Measurements from ENCODE around the gene GPR157.

GPR157 gene, protein sequence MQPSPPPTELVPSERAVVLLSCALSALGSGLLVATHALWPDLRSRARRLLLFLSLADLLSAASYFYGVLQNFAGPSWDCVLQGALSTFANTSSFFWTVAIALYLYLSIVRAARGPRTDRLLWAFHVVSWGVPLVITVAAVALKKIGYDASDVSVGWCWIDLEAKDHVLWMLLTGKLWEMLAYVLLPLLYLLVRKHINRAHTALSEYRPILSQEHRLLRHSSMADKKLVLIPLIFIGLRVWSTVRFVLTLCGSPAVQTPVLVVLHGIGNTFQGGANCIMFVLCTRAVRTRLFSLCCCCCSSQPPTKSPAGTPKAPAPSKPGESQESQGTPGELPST
- total RNA-seq = 2.9 to 16.0 (median 7.0) reads per million in 9 experiments

DNA sequence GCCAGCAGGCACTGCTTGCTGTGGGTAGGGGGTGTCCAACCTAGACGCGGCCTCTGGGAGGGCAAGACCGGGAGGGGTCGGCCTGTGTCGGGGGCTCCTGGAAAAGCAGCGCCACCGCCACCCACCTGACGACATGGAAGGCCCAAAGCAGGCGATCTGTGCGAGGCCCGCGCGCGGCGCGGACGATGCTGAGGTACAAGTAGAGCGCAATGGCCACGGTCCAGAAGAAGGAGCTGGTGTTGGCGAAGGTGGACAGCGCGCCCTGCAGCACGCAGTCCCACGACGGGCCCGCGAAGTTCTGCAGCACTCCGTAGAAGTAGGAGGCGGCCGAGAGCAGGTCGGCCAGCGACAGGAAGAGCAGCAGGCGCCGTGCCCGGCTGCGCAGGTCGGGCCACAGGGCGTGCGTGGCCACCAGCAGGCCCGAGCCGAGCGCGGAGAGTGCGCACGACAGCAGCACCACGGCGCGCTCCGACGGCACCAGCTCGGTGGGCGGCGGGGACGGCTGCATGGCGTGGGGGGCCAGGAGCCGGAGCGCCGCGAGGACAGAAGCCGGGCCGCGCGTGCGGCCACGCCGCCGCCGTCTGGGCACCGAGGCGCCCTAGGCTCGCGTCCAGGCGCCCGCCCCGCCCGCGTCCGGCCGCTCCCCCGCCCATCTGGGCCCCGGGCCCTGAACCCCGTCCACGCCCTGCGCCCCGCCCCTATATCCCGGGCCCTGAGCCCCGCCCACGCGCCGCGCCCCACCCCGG is at the start of gene GPR157:
Gene GPR157 (minus strand): TSS at position 583 of the 746 bp plus-strand sequence. CDS start 75 bp downstream, at position 508.
- ATAC-seq (replicated peaks) (peak; percentile 74), DNase-seq (peak; percentile 51 to 63 (median 61))
- H3K4me1 Mint-ChIP-seq (ENCODE audit: low read depth in 2 of 2) = peaks cover 8 to 14% of the 10 kb centered on the region in 2 donors
- no peaks in the 10 kb centered on the region for H3K9me3 Mint-ChIP-seq
- H3K4me3 Mint-ChIP-seq = peak within 1 kb of the TSS; percentile 83 to 87
- H3K27me3 Mint-ChIP-seq = no peaks in the 10 kb centered on the region
- peaks cover 10% of the 10 kb centered on the region for H3K36me3 Mint-ChIP-seq (ENCODE audit: insufficient read depth)
- peak within 1 kb of the TSS; percentile 79 to 85 for H3K27ac Mint-ChIP-seq

DNA sequence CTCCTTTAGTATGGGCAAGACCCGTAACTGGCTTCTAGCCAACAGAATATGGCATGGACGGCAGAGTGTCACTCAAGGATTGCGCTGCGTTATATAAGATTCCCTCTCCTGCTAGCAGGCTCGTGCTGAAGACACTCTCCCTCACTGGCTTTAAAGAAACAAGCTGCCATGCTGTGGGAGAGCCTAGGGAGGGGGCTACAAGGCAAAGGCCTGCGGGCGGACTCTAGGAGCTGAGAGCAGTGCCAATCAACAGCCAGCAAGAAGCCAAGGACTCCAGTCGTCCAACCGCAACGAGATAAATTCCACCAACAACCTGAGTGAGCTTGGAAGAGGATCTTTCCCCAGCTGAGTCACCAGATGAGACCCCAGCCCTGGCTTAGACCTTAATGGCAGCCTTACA is 45.9 kb upstream of the GPR157 start:
- H3K4me3 Mint-ChIP-seq = no peak overlapping the region
- peaks cover 2% of the 10 kb centered on the region for H3K36me3 Mint-ChIP-seq (ENCODE audit: insufficient read depth)
- no peak for DNase-seq
- H3K27me3 Mint-ChIP-seq = peaks cover 28 to 33% of the 10 kb centered on the region in 2 donors
- H3K4me1 Mint-ChIP-seq (ENCODE audit: low read depth in 2 of 2) = no peaks in the 10 kb centered on the region
- H3K27ac Mint-ChIP-seq = no peak overlapping the region
- H3K9me3 Mint-ChIP-seq = no peaks in the 10 kb centered on the region
- no peak for ATAC-seq (replicated peaks)

DNA sequence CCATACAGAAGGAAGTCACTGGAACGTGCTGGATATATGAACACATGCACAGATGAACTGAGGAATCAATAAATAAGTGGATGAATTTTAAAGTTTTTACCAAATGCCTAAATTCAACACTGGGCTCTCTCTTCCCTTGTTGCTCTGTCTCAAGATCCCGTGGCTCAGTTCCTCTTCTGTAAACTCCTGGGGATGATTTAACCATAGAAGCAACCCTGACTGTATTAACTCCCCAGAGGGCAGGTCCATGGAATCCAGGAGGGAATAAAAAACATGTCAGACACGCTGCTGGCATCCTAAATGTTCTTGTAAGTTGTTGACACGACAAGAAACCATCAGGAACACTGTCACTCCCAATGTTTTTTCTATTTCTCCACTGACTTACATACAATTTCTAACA is 45.3 kb upstream of the GPR157 start:
- Mint-ChIP-seq H3K27ac (no peak overlapping the region), H3K27me3 (peaks cover 28 to 33% of the 10 kb centered on the region in 2 donors), H3K4me3 (no peak overlapping the region), H3K4me1 (ENCODE audit: low read depth in 2 of 2) (no peaks in the 10 kb centered on the region), H3K36me3 (ENCODE audit: insufficient read depth) (peaks cover 2% of the 10 kb centered on the region), H3K9me3 (no peaks in the 10 kb centered on the region)
- DNase-seq (no peak), ATAC-seq (replicated peaks) (no peak)

DNA sequence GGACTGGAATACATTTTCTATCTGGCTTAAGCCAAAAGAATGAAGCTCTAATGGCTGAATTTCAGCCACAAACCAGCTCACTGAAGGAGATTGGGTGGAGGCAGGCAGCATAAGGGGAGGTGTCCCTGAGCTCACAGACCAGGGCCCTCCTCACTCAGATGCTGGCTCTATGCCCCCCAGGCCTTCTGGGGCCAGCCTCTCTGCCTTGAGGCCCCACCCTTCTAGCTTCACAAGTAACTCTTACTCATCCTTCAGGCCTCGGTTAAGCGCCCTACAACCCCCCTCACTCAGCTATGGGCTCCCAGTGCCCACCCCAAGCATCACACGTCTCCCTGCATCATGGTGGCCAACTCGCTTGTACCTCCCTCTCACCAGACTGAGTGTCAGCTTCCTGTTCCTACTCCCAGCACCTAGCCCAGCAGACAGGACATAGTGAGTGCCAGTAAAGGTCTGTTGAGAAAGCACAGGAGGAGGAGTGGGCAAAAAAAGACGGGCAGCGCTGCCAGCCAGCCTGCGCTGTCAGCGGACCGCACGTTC is 40.8 kb upstream of the GPR157 start:
- H3K4me3 Mint-ChIP-seq = no peak overlapping the region
- DNase-seq (no peak), ATAC-seq (replicated peaks) (no peak)
- no peaks in the 10 kb centered on the region for H3K9me3 Mint-ChIP-seq
- peaks cover under 1% of the 10 kb centered on the region for H3K36me3 Mint-ChIP-seq (ENCODE audit: insufficient read depth)
- peaks cover 14 to 20% of the 10 kb centered on the region in 2 donors for H3K27me3 Mint-ChIP-seq
- no peak overlapping the region for H3K27ac Mint-ChIP-seq
- no peaks in the 10 kb centered on the region for H3K4me1 Mint-ChIP-seq (ENCODE audit: low read depth in 2 of 2)

DNA sequence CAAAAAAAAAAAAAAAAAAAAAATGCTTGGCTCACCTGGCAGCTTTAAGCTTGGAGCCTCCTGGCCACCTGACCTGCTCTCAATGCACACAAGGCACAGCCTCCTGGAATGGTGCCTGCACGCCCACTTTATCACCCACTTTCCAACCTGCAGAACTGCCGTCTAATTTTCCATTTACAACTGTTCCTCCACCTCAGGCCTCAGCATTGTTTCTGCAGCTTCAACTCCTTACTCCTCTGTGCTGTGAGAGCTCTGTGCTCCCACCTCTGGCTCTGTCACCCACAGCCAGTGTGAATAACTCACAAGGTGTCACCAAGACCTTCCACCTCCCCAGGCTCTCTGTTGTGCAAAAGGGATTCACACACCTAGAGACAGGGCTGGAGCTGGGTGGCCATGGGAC is 38.7 kb upstream of the GPR157 start:
- Mint-ChIP-seq H3K27ac (peak overlapping the region in 1 of 2 donors; percentile 6), H3K27me3 (peaks cover 5 to 9% of the 10 kb centered on the region in 2 donors), H3K36me3 (ENCODE audit: insufficient read depth) (no peaks in the 10 kb centered on the region), H3K4me3 (no peak overlapping the region), H3K9me3 (no peaks in the 10 kb centered on the region), H3K4me1 (ENCODE audit: low read depth in 2 of 2) (no peaks in the 10 kb centered on the region)
- ATAC-seq (replicated peaks) (no peak), DNase-seq (no peak)

DNA sequence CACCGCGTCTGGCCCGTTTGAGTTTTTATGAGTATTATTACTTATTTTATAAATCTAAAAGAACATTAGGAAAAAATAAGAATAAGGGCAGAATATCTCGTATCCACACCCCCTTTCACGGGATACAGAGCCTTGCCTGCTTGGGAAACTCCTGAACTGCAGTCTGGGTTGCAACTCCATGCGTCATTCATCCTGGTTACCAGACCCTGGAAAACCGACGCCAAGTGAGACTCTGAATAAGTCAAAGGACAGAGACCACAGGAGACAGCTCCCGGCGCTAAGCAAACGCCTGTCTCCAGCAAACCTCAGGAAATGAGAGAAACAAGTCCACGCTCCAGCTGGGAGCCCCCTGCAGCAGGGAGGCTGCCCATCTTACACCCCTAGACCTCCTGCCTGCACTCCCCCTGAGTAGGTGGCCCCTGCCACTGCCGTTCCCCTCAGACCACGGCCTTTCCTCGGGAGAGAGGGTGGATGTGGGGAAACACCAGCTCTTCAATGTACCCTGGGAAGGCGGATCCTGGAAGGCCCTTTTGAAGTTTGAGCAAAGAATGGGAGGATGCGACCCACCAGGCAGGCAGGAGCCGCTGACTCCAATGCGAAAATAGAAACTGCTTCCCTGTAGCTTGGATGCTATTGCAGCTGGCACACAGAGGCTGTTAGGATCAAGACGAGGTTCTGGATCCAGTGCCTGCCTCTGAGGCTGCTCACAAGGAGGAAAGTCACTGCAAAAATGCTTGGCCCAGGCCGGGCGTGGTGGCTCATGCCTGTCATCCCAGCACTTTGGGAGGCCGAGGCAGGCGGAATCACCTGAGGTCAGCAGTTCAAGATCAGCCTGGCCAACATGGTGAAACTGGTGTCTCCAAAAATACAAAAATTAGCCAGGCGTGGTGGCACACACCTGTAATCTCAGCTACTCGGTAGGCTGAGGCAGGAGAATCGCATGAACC is 37.7 kb upstream of the GPR157 start:
- ATAC-seq (replicated peaks) (no peak), DNase-seq (no peak)
- Mint-ChIP-seq H3K36me3 (ENCODE audit: insufficient read depth) (no peaks in the 10 kb centered on the region), H3K4me3 (no peak overlapping the region), H3K27me3 (peaks cover 5 to 9% of the 10 kb centered on the region in 2 donors), H3K9me3 (no peaks in the 10 kb centered on the region), H3K27ac (no peak overlapping the region), H3K4me1 (ENCODE audit: low read depth in 2 of 2) (no peaks in the 10 kb centered on the region)

DNA sequence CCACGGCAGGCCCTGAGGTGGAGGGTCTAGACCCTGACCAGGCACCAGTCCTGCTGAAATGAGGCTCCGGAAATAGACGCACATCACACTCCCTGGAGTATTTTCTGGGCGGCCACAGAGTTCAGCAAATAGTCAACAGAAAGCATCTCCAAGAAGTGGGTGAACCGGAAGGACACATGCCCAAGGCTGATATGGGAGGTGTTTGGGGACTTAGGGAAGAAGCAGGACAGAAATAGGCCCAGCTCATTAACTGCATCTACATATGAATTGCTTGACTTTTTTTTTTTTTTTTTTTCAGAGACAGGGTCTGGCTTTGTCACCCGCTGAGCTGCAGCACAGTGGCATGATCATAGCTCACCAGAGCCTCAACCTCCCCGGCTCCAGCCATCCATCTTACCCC is 36.5 kb upstream of the GPR157 start:
- H3K27me3 Mint-ChIP-seq = peaks cover 5 to 9% of the 10 kb centered on the region in 2 donors
- no peaks in the 10 kb centered on the region for H3K36me3 Mint-ChIP-seq (ENCODE audit: insufficient read depth)
- no peak for DNase-seq
- H3K4me1 Mint-ChIP-seq (ENCODE audit: low read depth in 2 of 2) = no peaks in the 10 kb centered on the region
- no peak overlapping the region for H3K27ac Mint-ChIP-seq
- no peaks in the 10 kb centered on the region for H3K9me3 Mint-ChIP-seq
- no peak for ATAC-seq (replicated peaks)
- H3K4me3 Mint-ChIP-seq = no peak overlapping the region

DNA sequence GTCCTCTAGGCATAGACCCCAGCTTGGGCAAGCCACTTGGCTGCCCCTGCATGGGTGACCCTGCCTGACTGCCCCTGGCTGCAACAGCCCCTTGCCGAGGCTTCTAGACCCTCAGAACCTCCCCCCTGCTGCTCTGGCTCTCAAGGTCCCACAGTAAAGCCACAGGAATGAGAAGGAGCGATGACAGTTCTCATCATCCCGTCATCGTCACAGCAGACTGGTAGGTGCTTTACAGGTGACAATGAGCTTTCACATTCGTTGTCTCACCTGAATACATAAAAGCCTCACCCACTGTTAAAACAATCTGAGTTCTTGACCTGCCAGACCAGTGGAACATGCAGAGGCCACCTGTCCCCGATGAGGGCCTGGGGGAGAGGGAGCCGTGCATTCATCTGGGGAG is 36.0 kb upstream of the GPR157 start:
- no peaks in the 10 kb centered on the region for H3K36me3 Mint-ChIP-seq (ENCODE audit: insufficient read depth)
- H3K27me3 Mint-ChIP-seq = peaks cover 5 to 9% of the 10 kb centered on the region in 2 donors
- no peaks in the 10 kb centered on the region for H3K9me3 Mint-ChIP-seq
- no peak overlapping the region for H3K4me3 Mint-ChIP-seq
- ATAC-seq (replicated peaks) = no peak
- no peak for DNase-seq
- H3K27ac Mint-ChIP-seq = no peak overlapping the region
- no peaks in the 10 kb centered on the region for H3K4me1 Mint-ChIP-seq (ENCODE audit: low read depth in 2 of 2)

DNA sequence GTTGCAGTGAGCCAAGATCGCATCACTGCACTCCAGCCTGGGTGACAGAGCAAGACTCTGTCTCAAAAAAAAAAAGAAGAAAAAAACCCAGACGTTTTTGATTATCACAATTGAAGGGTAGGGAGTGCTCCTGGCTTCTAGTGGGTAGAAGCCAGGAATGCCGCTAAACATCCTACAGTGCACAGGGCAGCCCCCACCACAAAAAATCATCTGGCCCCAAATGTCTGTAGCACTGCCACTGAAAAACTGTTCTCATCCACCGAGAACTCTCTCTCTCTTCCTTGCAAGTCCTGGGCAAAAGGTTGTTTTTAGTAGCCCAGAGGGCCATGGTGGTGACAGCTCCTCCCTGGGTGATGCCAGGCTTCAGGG is 35.6 kb upstream of the GPR157 start:
- Mint-ChIP-seq H3K36me3 (ENCODE audit: insufficient read depth) (no peaks in the 10 kb centered on the region), H3K27ac (no peak overlapping the region), H3K9me3 (no peaks in the 10 kb centered on the region), H3K27me3 (peaks cover 5 to 9% of the 10 kb centered on the region in 2 donors), H3K4me1 (ENCODE audit: low read depth in 2 of 2) (no peaks in the 10 kb centered on the region), H3K4me3 (no peak overlapping the region)
- DNase-seq (no peak), ATAC-seq (replicated peaks) (no peak)

DNA sequence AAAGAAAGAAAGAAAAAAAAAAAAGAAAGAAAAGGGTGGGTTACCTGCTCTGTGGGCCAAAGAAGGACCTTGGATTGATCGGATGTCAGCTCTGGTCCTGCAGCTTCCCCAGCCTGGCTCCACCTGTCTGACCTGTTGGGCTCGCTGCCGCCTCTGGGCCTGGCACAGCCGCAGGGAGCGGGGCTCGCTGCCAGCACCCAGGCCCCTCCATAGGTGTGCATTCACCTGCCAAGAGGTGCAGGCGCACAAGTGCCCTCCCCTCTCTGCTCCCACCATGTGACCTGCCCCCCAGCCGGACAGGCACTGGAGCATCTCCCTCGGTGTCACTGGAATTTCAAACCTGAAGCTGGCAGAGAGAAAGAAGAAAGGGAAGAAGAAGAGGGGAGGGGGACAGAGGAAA is 33.1 kb upstream of the GPR157 start:
- ATAC-seq (replicated peaks) (no peak), DNase-seq (no peak)
- no peaks in the 10 kb centered on the region for H3K36me3 Mint-ChIP-seq (ENCODE audit: insufficient read depth)
- no peaks in the 10 kb centered on the region for H3K9me3 Mint-ChIP-seq
- H3K4me1 Mint-ChIP-seq (ENCODE audit: low read depth in 2 of 2) = no peaks in the 10 kb centered on the region
- peaks cover 0 to 9% of the 10 kb centered on the region in 2 donors for H3K27me3 Mint-ChIP-seq
- peak overlapping the region in 1 of 2 donors; percentile 17 for H3K27ac Mint-ChIP-seq
- H3K4me3 Mint-ChIP-seq = no peak overlapping the region

DNA sequence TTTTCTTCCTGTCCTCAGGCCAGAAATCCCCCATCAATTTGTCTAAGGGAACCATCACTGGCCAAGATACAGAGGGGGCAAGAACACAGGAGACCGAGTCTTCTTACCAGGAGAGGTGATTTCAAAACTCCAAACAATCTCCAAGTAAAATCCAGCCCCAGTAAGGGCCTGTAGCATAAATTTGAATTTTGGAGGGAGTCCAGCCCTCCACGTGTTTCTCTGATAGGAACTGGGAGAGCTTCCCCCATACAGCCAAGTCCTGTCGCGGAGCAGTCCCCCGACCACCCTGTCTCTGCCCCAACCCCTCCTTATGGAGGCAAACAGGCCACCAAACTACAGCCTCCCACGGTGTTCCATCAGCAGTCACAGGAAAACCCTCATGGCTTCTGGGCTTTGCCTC is 32.4 kb upstream of the GPR157 start:
- Mint-ChIP-seq H3K9me3 (no peaks in the 10 kb centered on the region), H3K27ac (no peak overlapping the region), H3K4me3 (no peak overlapping the region), H3K4me1 (ENCODE audit: low read depth in 2 of 2) (no peaks in the 10 kb centered on the region), H3K27me3 (peaks cover 0 to 15% of the 10 kb centered on the region in 2 donors), H3K36me3 (ENCODE audit: insufficient read depth) (no peaks in the 10 kb centered on the region)
- DNase-seq = no peak
- ATAC-seq (replicated peaks) = no peak

DNA sequence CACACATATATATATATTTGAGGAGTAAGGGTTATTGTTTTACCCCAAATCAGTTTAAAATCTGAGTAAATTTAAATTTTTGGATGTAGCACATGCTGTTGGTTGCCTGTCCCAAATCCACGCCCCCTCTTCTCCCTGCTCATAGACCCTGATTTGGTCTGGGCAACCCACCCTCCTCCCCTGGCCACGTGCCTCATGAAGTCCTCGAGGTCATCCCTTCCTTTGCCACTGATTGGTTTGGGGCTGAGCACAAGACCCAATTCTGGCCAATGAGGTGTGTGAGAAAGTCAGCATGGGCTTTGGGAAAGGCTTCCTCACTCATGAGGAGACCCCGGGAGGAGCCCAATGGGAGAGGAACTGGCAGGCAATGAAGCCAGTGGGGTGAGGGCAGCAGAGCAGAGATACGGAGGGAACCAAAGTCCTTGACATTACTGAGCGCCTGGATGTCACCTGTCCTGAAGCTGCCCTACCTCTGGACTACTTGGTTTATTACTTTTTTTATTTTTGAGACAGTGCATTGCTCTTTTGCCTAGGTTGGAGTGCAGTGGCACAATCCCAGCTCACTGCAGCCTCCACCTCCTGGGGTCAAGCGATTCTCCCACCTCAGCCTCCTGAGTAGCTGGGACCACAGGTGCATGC is 31.3 kb upstream of the GPR157 start:
- H3K4me3 Mint-ChIP-seq = no peak overlapping the region
- no peaks in the 10 kb centered on the region for H3K4me1 Mint-ChIP-seq (ENCODE audit: low read depth in 2 of 2)
- ATAC-seq (replicated peaks) (no peak), DNase-seq (no peak)
- H3K27me3 Mint-ChIP-seq = peaks cover 0 to 15% of the 10 kb centered on the region in 2 donors
- no peak overlapping the region for H3K27ac Mint-ChIP-seq
- H3K36me3 Mint-ChIP-seq (ENCODE audit: insufficient read depth) = no peaks in the 10 kb centered on the region
- H3K9me3 Mint-ChIP-seq = no peaks in the 10 kb centered on the region

DNA sequence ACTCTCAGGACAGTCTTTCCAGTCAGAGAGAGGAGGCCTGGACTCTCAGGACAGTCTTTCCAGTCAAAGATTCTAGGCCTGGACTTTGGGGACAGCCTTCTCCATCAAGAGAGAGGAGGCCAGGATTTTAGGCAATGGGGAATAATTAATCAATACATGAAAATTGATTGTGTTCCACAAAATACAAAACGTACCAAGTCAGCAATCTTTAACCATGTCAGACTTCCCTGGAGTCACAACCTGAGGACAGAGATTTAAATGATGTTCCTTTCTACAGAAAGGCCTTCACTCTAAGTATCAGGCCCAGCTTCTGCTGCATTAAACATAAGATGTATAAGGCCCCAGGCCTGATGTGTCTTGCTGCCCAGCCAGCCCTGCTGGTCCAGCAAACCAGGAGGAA is 27.0 kb upstream of the GPR157 start:
- no peak for DNase-seq
- H3K4me1 Mint-ChIP-seq (ENCODE audit: low read depth in 2 of 2) = no peaks in the 10 kb centered on the region
- peaks cover 0 to 15% of the 10 kb centered on the region in 2 donors for H3K27me3 Mint-ChIP-seq
- no peaks in the 10 kb centered on the region for H3K9me3 Mint-ChIP-seq
- no peak overlapping the region for H3K4me3 Mint-ChIP-seq
- ATAC-seq (replicated peaks) = no peak
- no peak overlapping the region for H3K27ac Mint-ChIP-seq
- peaks cover 4% of the 10 kb centered on the region for H3K36me3 Mint-ChIP-seq (ENCODE audit: insufficient read depth)
